ENCODE measurements around the gene NAA20.

Gene NAA20

DNA sequence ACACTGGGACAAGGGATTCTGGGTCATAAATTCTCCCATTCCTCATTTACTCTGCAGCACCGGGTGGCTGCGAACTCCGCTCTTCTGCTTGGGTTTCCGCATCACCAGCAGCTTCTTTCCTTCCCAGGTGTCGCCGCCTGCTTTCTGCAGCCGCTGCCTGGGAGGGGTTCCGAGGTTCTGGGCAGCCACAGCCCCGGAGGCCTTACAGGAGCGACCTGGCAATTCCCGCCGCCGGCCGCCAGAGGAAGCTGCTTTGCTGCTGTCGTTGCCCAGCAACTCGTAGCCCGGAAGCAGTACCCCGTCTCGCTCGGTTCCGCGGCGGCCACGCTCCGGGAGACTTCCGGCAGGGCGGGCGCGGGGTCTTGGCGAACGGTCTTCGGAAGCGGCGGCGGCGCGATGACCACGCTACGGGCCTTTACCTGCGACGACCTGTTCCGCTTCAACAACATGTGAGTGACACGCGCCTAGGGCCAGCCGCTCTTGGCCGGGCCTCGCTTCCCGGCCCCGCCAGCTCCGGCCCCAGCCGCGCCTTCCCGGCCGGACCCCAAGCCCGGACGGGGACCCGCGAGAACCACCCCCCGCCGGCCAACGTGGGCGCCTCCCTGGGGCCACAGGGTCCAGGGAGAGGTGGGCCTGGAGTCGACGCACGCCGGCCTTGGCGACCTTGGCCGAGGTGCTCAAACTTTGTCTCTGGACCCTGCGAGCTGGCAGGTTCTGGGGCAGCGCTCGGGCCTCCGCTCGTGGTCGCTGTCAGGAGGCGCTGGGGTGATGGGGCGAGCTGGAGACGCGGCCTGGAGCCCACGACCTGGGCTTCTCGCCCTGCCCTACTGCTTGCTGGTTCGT lies at the start of gene NAA20:
NAA20 (plus strand) TSS at position 362 of the 843 bp plus-strand sequence; CDS start at position 397, 35 bp downstream.
- FAIRE-seq = no peak

DNA sequence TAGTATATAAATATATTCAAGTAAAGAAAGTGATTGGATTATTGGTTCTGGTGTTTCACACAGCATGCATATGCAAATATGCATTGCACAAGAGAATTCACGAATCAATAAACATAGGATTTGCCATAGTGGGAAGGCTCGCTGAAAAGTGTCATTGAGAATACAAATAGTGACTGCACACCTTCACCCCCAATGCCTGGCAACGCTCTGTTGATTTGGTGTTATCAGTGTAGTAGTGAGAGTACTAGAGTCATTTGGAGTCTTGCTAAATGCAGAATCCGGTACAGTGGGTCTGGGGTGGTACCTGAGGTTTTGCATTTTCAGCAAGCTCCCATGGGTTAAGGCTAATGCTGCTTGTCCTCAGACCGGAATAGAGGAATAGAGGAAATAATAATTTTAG lies 49.7 kb upstream of the NAA20 start:
- FAIRE-seq = no peak

DNA sequence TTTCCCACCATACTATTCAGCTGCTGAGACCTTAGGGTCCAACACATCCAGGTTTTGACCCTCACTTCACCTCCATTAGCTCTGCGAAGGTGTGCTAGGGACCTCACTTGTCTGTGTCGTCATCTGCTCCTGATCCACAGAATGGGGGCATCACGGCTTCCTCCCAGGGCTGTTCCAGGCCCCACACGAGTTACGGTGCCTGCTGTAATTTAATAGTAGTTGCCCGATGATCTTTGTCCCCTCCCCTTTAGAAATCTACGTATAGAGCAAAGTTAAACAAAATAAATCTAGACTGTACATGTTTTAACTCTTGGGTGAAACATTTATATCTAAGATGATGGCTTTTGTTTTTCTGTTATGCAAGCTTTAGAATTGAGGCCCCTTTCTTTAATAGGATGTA lies 49.1 kb upstream of the NAA20 start:
- FAIRE-seq = no peak

- no peak for FAIRE-seq
Observed at GRCh38 chr20:19968466-19969073, 48.6 kb upstream of the NAA20 start.

- FAIRE-seq = no peak
Observed at GRCh38 chr20:19969106-19969505, 48.1 kb upstream of the NAA20 start.

- no peak for FAIRE-seq
Observed at GRCh38 chr20:19969507-19970255, 47.5 kb upstream of the NAA20 start.

DNA sequence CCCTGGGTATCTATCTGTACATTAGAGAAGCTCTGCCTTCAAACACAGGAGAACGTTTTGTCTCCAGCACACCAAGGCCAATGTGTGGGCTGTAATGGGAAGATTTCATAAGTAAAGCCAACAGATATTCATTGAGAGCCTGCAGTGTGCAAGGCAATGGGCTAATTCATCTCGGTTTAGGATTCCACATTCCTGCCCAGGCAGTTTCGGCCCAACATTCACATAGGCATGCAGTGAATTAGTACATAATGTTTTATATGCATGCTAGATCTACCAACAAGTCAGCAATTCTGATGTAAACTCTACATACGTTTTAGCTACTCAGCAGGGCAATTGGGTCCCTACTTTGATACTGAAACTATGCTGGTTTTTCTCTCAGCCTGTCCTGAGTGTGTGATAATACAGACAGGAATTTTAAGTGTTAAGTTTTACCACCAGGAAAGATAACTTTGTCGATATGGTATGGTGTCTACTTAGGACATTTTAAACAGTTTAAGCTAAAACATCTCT lies 46.9 kb upstream of the NAA20 start:
- no peak for FAIRE-seq

- FAIRE-seq = no peak
Observed at GRCh38 chr20:19971116-19971515, 46.0 kb upstream of the NAA20 start.

DNA sequence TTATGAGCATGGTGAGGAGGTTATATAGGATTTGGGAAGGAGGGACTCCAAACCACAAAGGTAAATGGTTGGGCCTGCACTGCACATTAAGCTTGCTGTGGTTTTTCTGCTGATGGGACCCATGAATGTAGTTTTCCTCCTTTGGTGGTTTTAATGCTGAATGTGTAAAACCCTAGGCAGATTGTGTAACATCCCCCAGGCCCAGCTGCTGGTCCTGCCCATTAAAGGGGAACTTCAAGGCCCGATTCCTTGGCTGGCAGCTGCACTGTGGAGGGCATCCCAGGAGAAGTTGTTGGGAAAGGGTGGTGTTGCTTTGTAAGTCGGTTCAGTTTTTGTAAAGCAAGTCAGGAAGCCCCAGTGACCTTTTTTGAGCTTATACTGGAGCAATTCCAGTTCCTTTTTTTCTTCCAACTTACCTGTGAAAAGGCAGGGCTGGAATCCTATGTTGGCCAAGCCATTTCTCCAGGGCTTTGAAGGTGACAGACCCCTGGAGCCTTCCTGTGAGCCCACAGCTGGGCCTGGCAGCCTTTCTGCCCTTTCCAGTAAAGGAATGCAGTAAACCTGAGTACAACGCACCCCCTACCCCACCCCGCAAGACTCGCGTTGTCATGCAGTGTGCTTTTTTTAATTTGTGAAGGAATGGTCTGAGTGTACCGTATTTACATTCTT lies 43.1 kb upstream of the NAA20 start:
- no peak for FAIRE-seq

- FAIRE-seq = no peak
Observed at GRCh38 chr20:19974630-19975435, 42.3 kb upstream of the NAA20 start.

- FAIRE-seq = no peak
Observed at GRCh38 chr20:19975436-19975799, 41.7 kb upstream of the NAA20 start.

DNA sequence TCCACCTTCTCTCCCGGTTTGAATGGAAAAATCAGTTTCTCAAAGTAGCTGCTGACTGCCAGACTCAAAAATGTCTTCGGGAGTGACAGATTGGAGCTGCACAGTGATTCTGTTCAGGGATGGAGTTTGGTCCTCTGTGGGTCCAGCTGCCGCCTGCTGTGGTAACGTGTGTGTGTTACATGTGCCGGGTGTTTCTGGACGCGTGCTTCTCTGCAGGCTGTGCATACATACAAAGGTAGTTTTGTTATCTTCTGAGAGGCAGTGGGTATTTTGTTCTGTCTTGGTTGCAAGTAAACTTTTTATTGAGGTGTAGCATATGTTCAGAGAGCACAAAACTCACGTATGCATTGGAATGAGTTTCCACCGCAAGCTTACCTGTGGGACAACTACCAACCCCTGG lies 41.3 kb upstream of the NAA20 start:
- FAIRE-seq = no peak

GRCh38 chr20:19976595-19977372 lies 40.4 kb upstream of the NAA20 start:
- FAIRE-seq = no peak

GRCh38 chr20:19977373-19977770 lies 39.8 kb upstream of the NAA20 start:
- FAIRE-seq = no peak

DNA sequence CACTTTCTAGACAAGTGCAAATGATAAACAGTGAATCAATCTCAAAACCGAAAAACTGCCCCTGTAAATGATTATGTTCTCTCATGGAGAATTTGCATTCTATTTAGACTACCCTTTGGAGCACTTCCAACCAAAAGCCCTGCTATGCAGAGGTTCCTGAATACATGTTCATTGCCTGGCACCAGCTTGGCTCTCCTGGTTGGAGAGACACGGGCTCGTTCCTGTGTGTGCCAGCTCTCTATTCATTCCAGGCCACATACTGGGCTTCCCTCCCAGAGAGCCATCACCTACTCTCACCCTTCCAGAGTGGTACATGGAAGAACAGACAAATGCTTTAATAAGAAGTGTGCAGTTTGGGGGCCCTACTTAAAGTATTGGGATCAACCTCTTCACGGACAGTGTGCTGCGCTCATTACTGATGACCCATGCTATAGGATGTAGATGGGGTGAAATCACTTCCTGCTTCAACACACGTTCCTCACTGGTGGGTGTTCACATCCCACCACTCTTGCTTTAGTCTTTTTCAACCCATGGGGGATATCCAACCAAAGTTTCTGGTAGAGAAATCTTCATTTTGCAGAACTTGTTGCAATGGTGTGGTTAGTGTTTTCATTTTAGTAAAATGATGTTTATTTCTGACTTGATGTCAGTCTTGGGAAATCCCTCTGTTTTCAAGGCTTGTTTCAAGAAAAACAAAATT lies 38.5 kb upstream of the NAA20 start:
- no peak for FAIRE-seq

- FAIRE-seq = no peak
Observed at GRCh38 chr20:19981031-19981451, 36.1 kb upstream of the NAA20 start.

DNA sequence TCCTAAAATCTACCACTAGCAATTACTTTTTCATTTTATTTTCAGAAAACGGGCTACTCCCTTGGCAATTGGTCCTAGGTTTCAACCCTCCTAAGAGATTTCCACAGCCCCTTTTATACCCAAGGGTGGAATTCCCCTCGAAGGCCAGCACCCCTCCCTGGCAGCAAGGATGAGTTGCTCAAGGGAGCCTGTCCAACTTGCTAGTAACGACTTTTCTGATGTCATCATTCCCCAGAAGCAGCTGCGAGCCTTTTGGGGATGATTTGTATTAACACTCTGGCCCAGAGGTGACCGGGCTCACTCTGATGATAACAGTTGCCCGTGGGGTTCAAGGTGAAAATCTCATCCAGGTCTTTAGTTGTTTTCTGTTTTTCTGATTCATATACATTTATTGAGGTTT lies 30.7 kb upstream of the NAA20 start:
- no peak for FAIRE-seq

DNA sequence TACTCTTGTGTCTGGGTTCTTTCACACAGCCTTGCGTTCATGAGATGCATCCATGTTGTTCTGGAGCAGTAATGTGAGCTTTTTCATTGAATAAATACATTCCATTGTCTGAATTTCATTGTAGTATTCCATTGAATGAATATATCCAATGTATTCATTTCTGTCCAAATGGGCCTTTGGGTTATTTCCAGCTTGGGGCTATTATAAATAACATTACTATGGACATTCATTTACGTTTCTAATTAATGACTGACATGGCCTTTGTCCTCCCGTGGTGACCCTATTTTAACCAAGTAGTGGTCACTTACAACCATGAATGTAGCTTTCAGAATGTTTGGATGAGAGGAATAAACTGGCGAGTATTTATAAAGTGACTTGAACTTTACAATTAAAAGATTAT lies 30.1 kb upstream of the NAA20 start:
- no peak for FAIRE-seq

DNA sequence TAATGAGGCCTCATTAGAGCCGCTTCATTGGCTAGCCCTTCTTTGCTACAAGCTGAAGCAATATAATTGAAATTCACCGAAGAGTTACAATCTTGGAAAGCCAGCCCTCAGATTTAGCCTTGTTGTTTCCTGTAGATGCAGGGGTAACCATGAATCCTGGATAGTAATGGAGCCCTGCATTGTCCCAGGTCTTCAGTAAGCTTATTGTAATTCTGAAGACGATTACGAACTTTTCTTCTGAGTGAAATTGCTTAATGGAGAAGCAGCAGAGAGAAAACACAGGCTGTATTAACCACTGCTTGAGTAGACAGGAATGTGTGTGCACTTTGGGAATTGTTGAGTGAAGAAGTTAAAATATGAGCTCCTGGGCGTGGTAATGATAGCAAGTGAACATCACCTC lies 26.3 kb upstream of the NAA20 start:
- FAIRE-seq = no peak

DNA sequence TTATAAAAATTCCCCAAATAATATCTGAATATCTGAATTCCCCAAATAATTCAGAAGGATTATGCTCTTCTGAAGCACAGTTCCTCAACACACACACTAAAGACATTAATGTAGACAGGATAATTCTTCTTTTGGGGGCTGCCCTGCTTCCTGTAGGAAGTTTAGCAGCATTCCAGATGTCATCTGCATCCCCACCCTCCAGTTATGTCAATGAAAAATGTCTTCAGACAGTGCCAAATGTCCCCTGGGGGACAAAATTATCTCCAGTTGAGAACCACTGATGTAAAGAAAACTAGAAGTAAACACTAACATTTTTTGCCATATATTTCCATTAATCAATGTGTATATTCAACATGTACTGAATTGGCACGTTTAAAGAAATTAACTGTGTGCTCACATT lies 25.9 kb upstream of the NAA20 start:
- no peak for FAIRE-seq

GRCh38 chr20:19991854-19992253 lies 25.3 kb upstream of the NAA20 start:
- no peak for FAIRE-seq
